SH-SY5Y (cell line): ENCODE data around the gene INHBC.

Experiments
- GATA2 ChIP-seq: IDR thresholded peaks from 2 replicates; pipeline ENCODE4 v1.6.1; 2011; ENCODE audit warnings: mild to moderate bottlenecking, low read depth, low read length
- GATA3 ChIP-seq: IDR thresholded peaks from 2 replicates; pipeline ENCODE4 v1.6.1; 2011; ENCODE audit warnings: low read depth, mild to moderate bottlenecking, low read length, moderate library complexity

- TF ChIP-seq GATA2 (no peak), GATA3 (no peak)
Observed at GRCh38 chr12:57465747-57466505, 31.3 kb downstream of the INHBC start.
